ENCODE data around the gene BTN2A1. TPM values are rescaled to one million over a fixed set of nuclear protein-coding genes. Genes with fewer than 3 reads are reported as not detected.
A peak's percentile ranks its signal among the peaks of the same experiment; 100 is the strongest.
"Not testable (repeated sequence)": the region's sequence is repeated elsewhere in the genome, so short reads cannot be mapped to it uniquely, and the experiment has no call there.

The BTN2A1 gene
- total and polyA plus RNA-seq, 2 donors, result 15.8 to 38.0 TPM

- Histone ChIP-seq H3K4me1 (ENCODE audit: insufficient read depth) (no peaks in the 10 kb centered on the region), H3K4me3 (ENCODE audit: low read depth, low read length) (peak overlapping the region; percentile 40), H3K27ac (ENCODE audit: low read depth) (peak overlapping the region; percentile 74), H3K36me3 (ENCODE audit: insufficient read depth) (no peaks in the 10 kb centered on the region)
- WGBS, result 54% methylated on average over 7 of the region's 7 CpGs
- no peak for DNase-seq (ENCODE audit: extremely low spot score)
Observed at GRCh38 chr6:26439151-26440125, 18.3 kb upstream of the BTN2A1 start.

- WGBS, result 33% methylated on average over 2 of the region's 2 CpGs
Observed at GRCh38 chr6:26440977-26441358, 16.8 kb upstream of the BTN2A1 start.

GRCh38 chr6:26441977-26442376 lies 15.8 kb upstream of the BTN2A1 start:
- 62% methylated on average over 5 of the region's 5 CpGs for WGBS
- Histone ChIP-seq H3K4me3 (ENCODE audit: low read depth, low read length) (no peak overlapping the region), H3K27ac (ENCODE audit: low read depth) (no peak overlapping the region), H3K36me3 (ENCODE audit: insufficient read depth) (no peaks in the 10 kb centered on the region), H3K4me1 (ENCODE audit: insufficient read depth) (no peaks in the 10 kb centered on the region)
- DNase-seq (ENCODE audit: extremely low spot score), result no peak

More at GRCh38 chr6:26440977-26441358, 16.8 kb upstream of the BTN2A1 start:
- peak overlapping the region; percentile 53 for H3K27ac ChIP-seq (ENCODE audit: low read depth)
- H3K36me3 ChIP-seq (ENCODE audit: insufficient read depth), result no peaks in the 10 kb centered on the region
- DNase-seq (ENCODE audit: extremely low spot score), result no peak
- peak overlapping the region; percentile 40 for H3K4me3 ChIP-seq (ENCODE audit: low read depth, low read length)
- H3K4me1 ChIP-seq (ENCODE audit: insufficient read depth), result no peaks in the 10 kb centered on the region

- no peak for DNase-seq (ENCODE audit: extremely low spot score)
- Histone ChIP-seq H3K27ac (ENCODE audit: low read depth) (no peak overlapping the region), H3K36me3 (ENCODE audit: insufficient read depth) (no peaks in the 10 kb centered on the region), H3K4me3 (ENCODE audit: low read depth, low read length) (no peak overlapping the region), H3K4me1 (ENCODE audit: insufficient read depth) (no peaks in the 10 kb centered on the region)
- 89% methylated on average over 5 of the region's 5 CpGs for WGBS
Observed at GRCh38 chr6:26445934-26446667, 11.7 kb upstream of the BTN2A1 start.

- no peaks in the 10 kb centered on the region for H3K36me3 ChIP-seq (ENCODE audit: insufficient read depth)
- WGBS, result 81% methylated on average over 5 of the region's 5 CpGs
- no peaks in the 10 kb centered on the region for H3K4me1 ChIP-seq (ENCODE audit: insufficient read depth)
- no peak overlapping the region for H3K4me3 ChIP-seq (ENCODE audit: low read depth, low read length)
- no peak for DNase-seq (ENCODE audit: extremely low spot score)
- no peak overlapping the region for H3K27ac ChIP-seq (ENCODE audit: low read depth)
Observed at GRCh38 chr6:26447257-26447656, 10.5 kb upstream of the BTN2A1 start.

GRCh38 chr6:26450240-26450639 lies 7.5 kb upstream of the BTN2A1 start:
- Histone ChIP-seq H3K36me3 (ENCODE audit: insufficient read depth) (no peaks in the 10 kb centered on the region), H3K27ac (ENCODE audit: low read depth) (no peak overlapping the region), H3K4me1 (ENCODE audit: insufficient read depth) (no peaks in the 10 kb centered on the region), H3K4me3 (ENCODE audit: low read depth, low read length) (no peak overlapping the region)
- no peak for DNase-seq (ENCODE audit: extremely low spot score)
- 89% methylated on average over 3 of the region's 3 CpGs for WGBS

GRCh38 chr6:26452631-26453235 lies 5.0 kb upstream of the BTN2A1 start:
- Histone ChIP-seq H3K4me3 (ENCODE audit: low read depth, low read length) (no peak overlapping the region), H3K27ac (ENCODE audit: low read depth) (no peak overlapping the region), H3K4me1 (ENCODE audit: insufficient read depth) (no peaks in the 10 kb centered on the region), H3K36me3 (ENCODE audit: insufficient read depth) (no peaks in the 10 kb centered on the region)
- DNase-seq (ENCODE audit: extremely low spot score), result no peak
- 75% methylated on average over 1 of the region's 1 CpG for WGBS

GRCh38 chr6:26454631-26455030 lies 3.1 kb upstream of the BTN2A1 start:
- H3K27ac ChIP-seq (ENCODE audit: low read depth), result no peak overlapping the region
- 91% methylated on average over 1 of the region's 1 CpG for WGBS
- no peak for DNase-seq (ENCODE audit: extremely low spot score)

GRCh38 chr6:26455357-26455970 lies 2.3 kb upstream of the BTN2A1 start:
- H3K36me3 ChIP-seq (ENCODE audit: insufficient read depth), result no peaks in the 10 kb centered on the region
- 92% methylated on average over 3 of the region's 3 CpGs for WGBS
- DNase-seq (ENCODE audit: extremely low spot score), result no peak

More at GRCh38 chr6:26454631-26455030, 3.1 kb upstream of the BTN2A1 start:
- Histone ChIP-seq H3K4me1 (ENCODE audit: insufficient read depth) (peaks cover 3% of the 10 kb centered on the region), H3K36me3 (ENCODE audit: insufficient read depth) (no peaks in the 10 kb centered on the region), H3K4me3 (ENCODE audit: low read depth, low read length) (no peak overlapping the region)

GRCh38 chr6:26457264-26457805 lies 420 bp upstream of the BTN2A1 start:
- WGBS, result 11% methylated on average over 9 of the region's 9 CpGs
- H3K4me3 ChIP-seq (ENCODE audit: low read depth, low read length), result peak overlapping the region; percentile 32
- no peaks in the 10 kb centered on the region for H3K36me3 ChIP-seq (ENCODE audit: insufficient read depth)
- H3K4me1 ChIP-seq (ENCODE audit: insufficient read depth), result peaks cover 3% of the 10 kb centered on the region
- DNase-seq (ENCODE audit: extremely low spot score), result no peak
- H3K27ac ChIP-seq (ENCODE audit: low read depth), result peak overlapping the region; percentile 86

More at GRCh38 chr6:26455357-26455970, 2.3 kb upstream of the BTN2A1 start:
- Histone ChIP-seq H3K4me1 (ENCODE audit: insufficient read depth) (peaks cover 3% of the 10 kb centered on the region), H3K4me3 (ENCODE audit: low read depth, low read length) (no peak overlapping the region), H3K27ac (ENCODE audit: low read depth) (no peak overlapping the region)

- peaks cover 3% of the 10 kb centered on the region for H3K4me1 ChIP-seq (ENCODE audit: insufficient read depth)
- H3K27ac ChIP-seq (ENCODE audit: low read depth), result no peak overlapping the region
- H3K36me3 ChIP-seq (ENCODE audit: insufficient read depth), result peaks cover 3% of the 10 kb centered on the region
- no peak overlapping the region for H3K4me3 ChIP-seq (ENCODE audit: low read depth, low read length)
- DNase-seq (ENCODE audit: extremely low spot score), result no peak
- 73% methylated on average over 16 of the region's 16 CpGs for WGBS
Observed at GRCh38 chr6:26459023-26459810, 1.5 kb downstream of the BTN2A1 start.

GRCh38 chr6:26461353-26461752 lies 3.6 kb downstream of the BTN2A1 start:
- not testable (repeated sequence) for H3K4me1 ChIP-seq (ENCODE audit: insufficient read depth); H3K36me3 ChIP-seq (ENCODE audit: insufficient read depth)

More at GRCh38 chr6:26461353-26461752, 3.6 kb downstream of the BTN2A1 start:
- WGBS, result 70% methylated on average over 5 of the region's 5 CpGs
- DNase-seq (ENCODE audit: extremely low spot score); H3K4me3 ChIP-seq (ENCODE audit: low read depth, low read length); H3K27ac ChIP-seq (ENCODE audit: low read depth): not testable (repeated sequence)
